Fibroblast of lung (primary cell): ENCODE data around the gene PRG3. TPM values are rescaled to one million over a fixed set of nuclear protein-coding genes. Genes with fewer than 3 reads are reported as not detected.

Source experiments
- DNase-seq, 2 donors: peaks; one replicate each; pipeline versions ENCODE4 v3.0.0 to v3.0.0-alpha.2; 2010; ENCODE audit warnings: low read depth in 2 of 2
- H2AFZ ChIP-seq: 2 replicates; pipeline ENCODE4 v1.5.1; 2012; ENCODE audit warnings: low read length, control low read depth, inconsistent platforms
- H3K27ac ChIP-seq: 2 replicates; pipeline ENCODE4 v1.5.1; 2011; ENCODE audit warnings: low read length, control low read depth; ENCODE audit not compliant: insufficient read depth
- H3K27me3 ChIP-seq: 2 replicates; pipeline ENCODE4 v1.5.1; 2011; ENCODE audit warnings: mild to moderate bottlenecking, low read length; ENCODE audit not compliant: control insufficient read depth, insufficient read depth
- H3K36me3 ChIP-seq: 2 replicates; pipeline ENCODE4 v1.5.1; 2011; ENCODE audit warnings: low read length; ENCODE audit not compliant: control insufficient read depth, insufficient read depth
- H3K4me1 ChIP-seq: 2 replicates; pipeline ENCODE4 v1.5.1; 2011; ENCODE audit warnings: low read length; ENCODE audit not compliant: control insufficient read depth, insufficient read depth; ENCODE audit errors: extremely low read depth
- H3K4me2 ChIP-seq: 2 replicates; pipeline ENCODE4 v1.5.1; 2011; ENCODE audit warnings: low read length, control low read depth; ENCODE audit not compliant: insufficient read depth; ENCODE audit errors: extremely low read depth
- H3K4me3 ChIP-seq, 4 experiments: fragments of 200-600 bp in 1 of 4; sonication (generic) in 1 of 4; replicated peaks in 1 of 4; 2 replicates each; pipeline ENCODE4 v1.5.1; 2011 to 2016; ENCODE audit warnings: low read length in 4 of 4, low read depth in 3 of 4, mild to moderate bottlenecking in 3 of 4, control low read depth in 2 of 4, inconsistent platforms in 1 of 4, mixed read lengths in 1 of 4; ENCODE audit not compliant: insufficient read depth in 1 of 4; ENCODE audit errors: control extremely low read depth in 1 of 4
- H3K79me2 ChIP-seq: 2 replicates; pipeline ENCODE4 v1.5.1; 2012; ENCODE audit warnings: mild to moderate bottlenecking, low read length, inconsistent platforms; ENCODE audit not compliant: control insufficient read depth, insufficient read depth
- H3K9ac ChIP-seq: 2 replicates; pipeline ENCODE4 v1.5.1; 2011; ENCODE audit warnings: mild to moderate bottlenecking, low read length, control low read depth; ENCODE audit not compliant: insufficient read depth
- H3K9me3 ChIP-seq: 2 replicates; pipeline ENCODE4 v1.5.1; 2012; ENCODE audit warnings: low read depth, low read length; ENCODE audit not compliant: control insufficient read depth, insufficient read depth
- H4K20me1 ChIP-seq: 2 replicates; pipeline ENCODE4 v1.5.1; 2011; ENCODE audit warnings: low read length; ENCODE audit not compliant: control insufficient read depth, insufficient read depth; ENCODE audit errors: extremely low read depth
- EZH2 ChIP-seq: IDR thresholded peaks from 2 replicates; pipeline ENCODE4 v1.5.1; 2012; ENCODE audit warnings: low read length, control low read depth, mild to moderate bottlenecking; ENCODE audit errors: missing control alignments
- polyA plus RNA-seq, 2 donors: library from polyadenylated mRNA; depleted of rRNA in 1 of 2; stranded (reverse) in 1 of 2; unstranded in 1 of 2; fragments of >200 nt; gene quantifications; 2 replicates each; pipeline ENCODE4 v1.2.1, GENCODE V29; 2011 to 2012; ENCODE audit warnings: missing spikeins in 1 of 2
- total RNA-seq: library from RNA; depleted of rRNA; stranded (reverse); fragments of >200 nt; gene quantifications from 2 replicates; pipeline ENCODE4 v1.2.1, GENCODE V29; 2014
- TF ChIP-seq, protein P1 (sequence below), 2 donors: IDR thresholded peaks in 1 of 2; conservative IDR thresholded peaks in 1 of 2; 1 replicate in 1 of 2; 2 replicates in 1 of 2; pipeline ENCODE4 v1.5.1; 2011 to 2012; ENCODE audit warnings: low read length in 2 of 2, control low read depth in 1 of 2, inconsistent platforms in 1 of 2, low read depth in 1 of 2, mild to moderate bottlenecking in 1 of 2

PRG3 gene
- total and polyA plus RNA-seq, 2 donors (not counting 1 experiment from before 2014, with no cell fraction given), result not detected

- Histone ChIP-seq H3K4me3 (no peak overlapping the region), H3K36me3 (no peaks in the 10 kb centered on the region), H3K27me3 (peaks cover 3% of the 10 kb centered on the region), H3K79me2 (no peaks in the 10 kb centered on the region), H4K20me1 (no peaks in the 10 kb centered on the region), H3K4me2 (no peak overlapping the region), H2AFZ (no peak overlapping the region), H3K4me1 (no peaks in the 10 kb centered on the region), H3K9ac (no peak overlapping the region), H3K27ac (no peak overlapping the region), H3K9me3 (no peaks in the 10 kb centered on the region)
- no peak for DNase-seq
- TF ChIP-seq, protein P1, sequence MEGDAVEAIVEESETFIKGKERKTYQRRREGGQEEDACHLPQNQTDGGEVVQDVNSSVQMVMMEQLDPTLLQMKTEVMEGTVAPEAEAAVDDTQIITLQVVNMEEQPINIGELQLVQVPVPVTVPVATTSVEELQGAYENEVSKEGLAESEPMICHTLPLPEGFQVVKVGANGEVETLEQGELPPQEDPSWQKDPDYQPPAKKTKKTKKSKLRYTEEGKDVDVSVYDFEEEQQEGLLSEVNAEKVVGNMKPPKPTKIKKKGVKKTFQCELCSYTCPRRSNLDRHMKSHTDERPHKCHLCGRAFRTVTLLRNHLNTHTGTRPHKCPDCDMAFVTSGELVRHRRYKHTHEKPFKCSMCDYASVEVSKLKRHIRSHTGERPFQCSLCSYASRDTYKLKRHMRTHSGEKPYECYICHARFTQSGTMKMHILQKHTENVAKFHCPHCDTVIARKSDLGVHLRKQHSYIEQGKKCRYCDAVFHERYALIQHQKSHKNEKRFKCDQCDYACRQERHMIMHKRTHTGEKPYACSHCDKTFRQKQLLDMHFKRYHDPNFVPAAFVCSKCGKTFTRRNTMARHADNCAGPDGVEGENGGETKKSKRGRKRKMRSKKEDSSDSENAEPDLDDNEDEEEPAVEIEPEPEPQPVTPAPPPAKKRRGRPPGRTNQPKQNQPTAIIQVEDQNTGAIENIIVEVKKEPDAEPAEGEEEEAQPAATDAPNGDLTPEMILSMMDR (conservative IDR thresholded peaks at IDR 0.05 in 1 of 2, IDR thresholded peaks at IDR 0.05 in 1 of 2; ENCODE audit: low read depth in 1 of 2, low read length in 2 of 2), result no peak
- TF ChIP-seq EZH2, result no peak
Observed at GRCh38 chr11:57357310-57357709, 23.6 kb downstream of the PRG3 start.

- no peak for TF ChIP-seq EZH2
- TF ChIP-seq, protein P1 (conservative IDR thresholded peaks at IDR 0.05 in 1 of 2, IDR thresholded peaks at IDR 0.05 in 1 of 2; ENCODE audit: low read depth in 1 of 2, low read length in 2 of 2), result no peak
- no peaks in the 10 kb centered on the region for H4K20me1 ChIP-seq
- no peaks in the 10 kb centered on the region for H3K79me2 ChIP-seq
- no peaks in the 10 kb centered on the region for H3K4me1 ChIP-seq
- no peak overlapping the region for H3K9ac ChIP-seq
- H3K9me3 ChIP-seq, result no peaks in the 10 kb centered on the region
- H3K27ac ChIP-seq, result no peak overlapping the region
- no peak overlapping the region for H2AFZ ChIP-seq
- no peak for DNase-seq
- H3K4me3 ChIP-seq, result no peak overlapping the region
- H3K36me3 ChIP-seq, result no peaks in the 10 kb centered on the region
- no peak overlapping the region for H3K4me2 ChIP-seq
- H3K27me3 ChIP-seq, result no peaks in the 10 kb centered on the region
Observed at GRCh38 chr11:57356268-57356667, 24.7 kb downstream of the PRG3 start.

- Histone ChIP-seq H3K27me3 (no peaks in the 10 kb centered on the region), H3K79me2 (no peaks in the 10 kb centered on the region), H3K4me3 (no peak overlapping the region), H3K9ac (no peak overlapping the region), H3K27ac (no peak overlapping the region), H3K4me2 (no peak overlapping the region), H2AFZ (no peak overlapping the region), H3K36me3 (no peaks in the 10 kb centered on the region), H3K4me1 (no peaks in the 10 kb centered on the region), H3K9me3 (no peaks in the 10 kb centered on the region), H4K20me1 (no peaks in the 10 kb centered on the region)
- TF ChIP-seq, protein P1 (conservative IDR thresholded peaks at IDR 0.05 in 1 of 2, IDR thresholded peaks at IDR 0.05 in 1 of 2; ENCODE audit: low read depth in 1 of 2, low read length in 2 of 2), result no peak
- TF ChIP-seq EZH2, result no peak
- DNase-seq, result no peak
Observed at GRCh38 chr11:57354699-57355098, 26.3 kb downstream of the PRG3 start.
